ENCODE data around the gene RAB32.

DNA sequence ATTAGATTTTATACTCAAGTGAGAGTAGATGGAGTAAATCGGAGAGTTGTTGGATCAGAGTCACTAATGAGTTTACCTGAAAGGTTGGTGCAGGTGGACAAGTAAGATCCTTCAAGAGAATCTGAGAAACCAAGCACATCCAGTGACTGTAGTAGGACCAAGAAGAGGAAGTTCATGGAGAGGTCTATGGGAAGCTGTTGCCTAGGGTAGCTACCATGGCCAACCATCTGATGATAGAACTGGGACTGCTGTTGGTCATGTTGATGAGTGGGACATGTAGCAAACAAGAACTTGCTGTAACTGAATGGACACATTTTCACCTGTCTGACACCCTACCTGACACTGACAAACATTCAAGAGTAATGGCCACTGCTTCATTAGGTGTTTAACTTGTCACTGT is 43.8 kb downstream of the RAB32 start:
- TF ChIP-seq POLR2A (IDR thresholded peaks at IDR 0.05; ENCODE audit: low read depth, low read length) (no peak), SPI1 (IDR thresholded peaks at IDR 0.05; ENCODE audit: low read depth, low read length) (no peak), POLR2AphosphoS5 (IDR thresholded peaks at IDR 0.05; ENCODE audit: low read depth, low read length) (no peak), TAF1 (IDR thresholded peaks at IDR 0.05; ENCODE audit: low read depth, low read length) (no peak), PAX5 (IDR thresholded peaks at IDR 0.05; ENCODE audit: insufficient read depth, low read length, severe bottlenecking) (no peak)
